Activated CD4-positive, alpha-beta T cell treated with anti-CD3 and anti-CD28 coated beads, Interleukin-2, amount 50 U/mL, for 1 hour (primary cell): ENCODE results near the gene LSM14B.

Experiments
- DNase-seq: peaks from one replicate; pipeline ENCODE4 v3.0.0-alpha.2; 2020

LSM14B gene

GRCh38 chr20:62165762-62166399 lies 43.6 kb downstream of the LSM14B start:
- no peak for DNase-seq

- no peak for DNase-seq
Measured at GRCh38 chr20:62167474-62167873, 45.2 kb downstream of the LSM14B start.

GRCh38 chr20:62168061-62168460 lies 45.8 kb downstream of the LSM14B start:
- DNase-seq = no peak

- no peak for DNase-seq
Measured at GRCh38 chr20:62168890-62169435, 46.7 kb downstream of the LSM14B start.

- no peak for DNase-seq
Measured at GRCh38 chr20:62170536-62170935, 48.3 kb downstream of the LSM14B start.

GRCh38 chr20:62171245-62171644 lies 49.0 kb downstream of the LSM14B start:
- no peak for DNase-seq

- no peak for DNase-seq
Measured at GRCh38 chr20:62172666-62173065, 50.4 kb downstream of the LSM14B start.

- DNase-seq = no peak
Measured at GRCh38 chr20:62174021-62174804, 51.9 kb downstream of the LSM14B start.

- no peak for DNase-seq
Measured at GRCh38 chr20:62174870-62175624, 52.8 kb downstream of the LSM14B start.

GRCh38 chr20:62175711-62176110 lies 53.4 kb downstream of the LSM14B start:
- DNase-seq = no peak

GRCh38 chr20:62176866-62177265 lies 54.6 kb downstream of the LSM14B start:
- DNase-seq = no peak

- no peak for DNase-seq
Measured at GRCh38 chr20:62177307-62177706, 55.0 kb downstream of the LSM14B start.

GRCh38 chr20:62178316-62179161 lies 56.3 kb downstream of the LSM14B start:
- no peak for DNase-seq

GRCh38 chr20:62179162-62179504 lies 56.9 kb downstream of the LSM14B start:
- no peak for DNase-seq

- DNase-seq = no peak
Measured at GRCh38 chr20:62181808-62182207, 59.5 kb downstream of the LSM14B start.

GRCh38 chr20:62182469-62183425 lies 60.5 kb downstream of the LSM14B start, which contains the start of gene MTG2:
Gene MTG2, plus strand, starts transcription at chr20:62183028. Its CDS starts 10,393 bp downstream, at chr20:62193421.
- peak; percentile 92 for DNase-seq

GRCh38 chr20:62183426-62184142 lies 61.3 kb downstream of the LSM14B start:
- DNase-seq = no peak
